Measurements from ENCODE around the gene ENTPD8.
"Not testable (repeated sequence)": the region's sequence is repeated elsewhere in the genome, so short reads cannot be mapped to it uniquely, and the experiment has no call there.

DNA sequence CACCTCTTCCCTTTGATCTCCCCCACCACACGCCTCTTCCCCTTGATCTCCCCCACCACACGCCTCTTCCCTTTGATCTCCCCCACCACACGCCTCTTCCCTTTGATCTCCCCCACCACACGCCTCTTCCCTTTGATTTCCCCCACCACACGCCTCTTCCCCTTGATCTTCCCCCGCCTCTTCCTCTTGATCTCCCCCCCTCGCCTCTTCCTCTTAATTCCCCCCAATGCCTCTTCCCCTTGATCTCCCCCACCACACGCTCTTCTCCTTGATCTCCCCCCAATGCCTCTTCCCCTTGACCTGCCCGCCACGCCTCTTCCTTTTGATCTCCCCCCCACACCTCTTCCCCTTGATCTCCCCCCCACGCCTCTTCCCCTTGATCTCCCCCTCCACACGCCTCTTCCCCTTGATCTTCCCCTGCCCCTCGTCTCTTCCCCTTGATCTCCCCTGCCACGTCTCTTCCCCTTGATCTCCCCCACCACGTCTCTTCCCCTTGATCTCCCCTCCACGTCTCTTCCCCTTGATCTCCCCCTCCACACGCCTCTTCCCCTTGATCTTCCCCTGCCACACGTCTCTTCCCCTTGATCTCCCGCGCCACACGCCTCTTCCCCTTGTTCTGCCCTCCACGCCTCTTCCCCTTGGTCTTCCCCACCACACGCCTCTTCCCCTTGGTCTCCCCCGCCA, 9.5 kb upstream of the ENTPD8 start:
- not testable (repeated sequence) for TF ChIP-seq PPARA (CRISPR knock-in tag; IDR thresholded peaks at IDR 0.05; ENCODE audit: borderline replicate concordance); ZNF565 (CRISPR knock-in tag; conservative IDR thresholded peaks at IDR 0.05; ENCODE audit: low read depth); ESRRG (CRISPR knock-in tag; IDR thresholded peaks at IDR 0.05); RARB (CRISPR knock-in tag; IDR thresholded peaks at IDR 0.05); BACH2 (CRISPR knock-in tag; IDR thresholded peaks at IDR 0.05; ENCODE audit: borderline replicate concordance); ZNF70 (CRISPR knock-in tag; IDR thresholded peaks at IDR 0.05); ZC3H10 (CRISPR knock-in tag; IDR thresholded peaks at IDR 0.05); ZFP30 (CRISPR knock-in tag; IDR thresholded peaks at IDR 0.05); ZFP3 (CRISPR knock-in tag; IDR thresholded peaks at IDR 0.05); CSDC2 (CRISPR knock-in tag; IDR thresholded peaks at IDR 0.05); ARNTL (CRISPR knock-in tag; IDR thresholded peaks at IDR 0.05; ENCODE audit: borderline replicate concordance, low read depth); SNAI2 (CRISPR knock-in tag; IDR thresholded peaks at IDR 0.05)
- TF ChIP-seq, protein P1, sequence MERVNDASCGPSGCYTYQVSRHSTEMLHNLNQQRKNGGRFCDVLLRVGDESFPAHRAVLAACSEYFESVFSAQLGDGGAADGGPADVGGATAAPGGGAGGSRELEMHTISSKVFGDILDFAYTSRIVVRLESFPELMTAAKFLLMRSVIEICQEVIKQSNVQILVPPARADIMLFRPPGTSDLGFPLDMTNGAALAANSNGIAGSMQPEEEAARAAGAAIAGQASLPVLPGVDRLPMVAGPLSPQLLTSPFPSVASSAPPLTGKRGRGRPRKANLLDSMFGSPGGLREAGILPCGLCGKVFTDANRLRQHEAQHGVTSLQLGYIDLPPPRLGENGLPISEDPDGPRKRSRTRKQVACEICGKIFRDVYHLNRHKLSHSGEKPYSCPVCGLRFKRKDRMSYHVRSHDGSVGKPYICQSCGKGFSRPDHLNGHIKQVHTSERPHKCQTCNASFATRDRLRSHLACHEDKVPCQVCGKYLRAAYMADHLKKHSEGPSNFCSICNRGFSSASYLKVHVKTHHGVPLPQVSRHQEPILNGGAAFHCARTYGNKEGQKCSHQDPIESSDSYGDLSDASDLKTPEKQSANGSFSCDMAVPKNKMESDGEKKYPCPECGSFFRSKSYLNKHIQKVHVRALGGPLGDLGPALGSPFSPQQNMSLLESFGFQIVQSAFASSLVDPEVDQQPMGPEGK (CRISPR knock-in tag; IDR thresholded peaks at IDR 0.05; ENCODE audit: borderline replicate concordance), result not testable (repeated sequence)
- TF ChIP-seq, protein P2, sequence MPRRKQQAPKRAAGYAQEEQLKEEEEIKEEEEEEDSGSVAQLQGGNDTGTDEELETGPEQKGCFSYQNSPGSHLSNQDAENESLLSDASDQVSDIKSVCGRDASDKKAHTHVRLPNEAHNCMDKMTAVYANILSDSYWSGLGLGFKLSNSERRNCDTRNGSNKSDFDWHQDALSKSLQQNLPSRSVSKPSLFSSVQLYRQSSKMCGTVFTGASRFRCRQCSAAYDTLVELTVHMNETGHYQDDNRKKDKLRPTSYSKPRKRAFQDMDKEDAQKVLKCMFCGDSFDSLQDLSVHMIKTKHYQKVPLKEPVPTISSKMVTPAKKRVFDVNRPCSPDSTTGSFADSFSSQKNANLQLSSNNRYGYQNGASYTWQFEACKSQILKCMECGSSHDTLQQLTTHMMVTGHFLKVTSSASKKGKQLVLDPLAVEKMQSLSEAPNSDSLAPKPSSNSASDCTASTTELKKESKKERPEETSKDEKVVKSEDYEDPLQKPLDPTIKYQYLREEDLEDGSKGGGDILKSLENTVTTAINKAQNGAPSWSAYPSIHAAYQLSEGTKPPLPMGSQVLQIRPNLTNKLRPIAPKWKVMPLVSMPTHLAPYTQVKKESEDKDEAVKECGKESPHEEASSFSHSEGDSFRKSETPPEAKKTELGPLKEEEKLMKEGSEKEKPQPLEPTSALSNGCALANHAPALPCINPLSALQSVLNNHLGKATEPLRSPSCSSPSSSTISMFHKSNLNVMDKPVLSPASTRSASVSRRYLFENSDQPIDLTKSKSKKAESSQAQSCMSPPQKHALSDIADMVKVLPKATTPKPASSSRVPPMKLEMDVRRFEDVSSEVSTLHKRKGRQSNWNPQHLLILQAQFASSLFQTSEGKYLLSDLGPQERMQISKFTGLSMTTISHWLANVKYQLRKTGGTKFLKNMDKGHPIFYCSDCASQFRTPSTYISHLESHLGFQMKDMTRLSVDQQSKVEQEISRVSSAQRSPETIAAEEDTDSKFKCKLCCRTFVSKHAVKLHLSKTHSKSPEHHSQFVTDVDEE (CRISPR knock-in tag; IDR thresholded peaks at IDR 0.05), result not testable (repeated sequence)

Data from SK-N-SH treated with all-trans-retinoic acid at 6 μM for 48 hours (cell line).